ENCODE data around the gene MRPL17.

MRPL17 gene

DNA sequence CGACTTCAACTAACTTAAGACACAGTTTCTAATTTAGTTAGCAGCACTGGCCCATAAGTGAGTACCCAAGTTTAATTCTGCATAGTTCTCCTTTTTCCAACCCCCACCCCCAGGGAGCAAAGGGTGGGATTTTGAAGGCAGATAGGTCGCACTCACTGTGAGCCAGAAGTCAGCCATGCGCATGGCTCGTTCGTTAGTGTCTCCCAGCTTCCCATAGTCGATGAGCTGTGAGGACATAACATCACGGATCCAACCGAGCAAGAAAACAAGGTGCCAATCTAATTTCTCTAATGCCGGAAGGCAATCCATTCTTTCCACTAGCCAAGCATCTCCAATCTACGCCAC lies 577 bp downstream of the MRPL17 start:
- DNase-seq (ENCODE audit: low read depth in 2 of 2): no peak

DNA sequence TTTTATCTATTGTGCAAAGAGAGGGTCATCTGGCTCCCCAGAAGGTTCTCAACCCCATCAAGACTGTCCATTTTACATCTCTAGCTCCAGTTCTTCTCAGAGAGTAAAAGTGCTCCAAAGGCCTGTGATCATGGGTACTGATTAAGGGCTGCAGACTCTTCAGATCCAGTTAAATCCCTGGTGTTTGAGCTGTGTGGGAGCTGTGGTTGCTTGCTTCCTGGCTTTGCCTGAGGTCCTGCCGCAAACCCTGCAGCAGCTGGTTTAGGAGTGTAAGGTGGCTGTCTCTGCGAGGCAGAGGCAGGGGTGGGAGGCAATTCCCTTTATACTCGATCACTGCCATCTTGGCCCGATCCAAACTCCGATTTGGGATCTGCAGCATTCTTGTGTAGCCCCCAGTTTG lies 1.2 kb downstream of the MRPL17 start:
- DNase-seq (ENCODE audit: low read depth in 2 of 2): no peak

DNA sequence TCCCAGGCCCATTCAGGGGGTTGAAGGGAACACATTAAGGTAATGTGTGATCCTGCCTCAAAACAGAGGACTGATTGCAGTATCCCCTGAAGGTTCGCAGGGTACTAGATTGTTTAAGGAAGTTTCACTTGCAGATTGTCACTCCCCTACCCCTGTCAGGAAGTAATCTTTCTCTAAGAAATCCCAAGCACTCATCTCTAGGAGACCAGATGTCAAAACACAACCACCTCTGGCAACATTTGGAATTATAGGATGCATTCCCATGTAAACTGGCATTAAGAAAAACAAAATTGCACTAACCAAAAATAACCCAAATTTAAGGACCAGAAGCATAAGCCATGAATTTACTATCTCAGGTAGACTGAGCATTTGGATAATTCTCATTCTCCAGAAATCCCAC lies 1.6 kb downstream of the MRPL17 start:
- DNase-seq (ENCODE audit: low read depth in 2 of 2): no peak

DNA sequence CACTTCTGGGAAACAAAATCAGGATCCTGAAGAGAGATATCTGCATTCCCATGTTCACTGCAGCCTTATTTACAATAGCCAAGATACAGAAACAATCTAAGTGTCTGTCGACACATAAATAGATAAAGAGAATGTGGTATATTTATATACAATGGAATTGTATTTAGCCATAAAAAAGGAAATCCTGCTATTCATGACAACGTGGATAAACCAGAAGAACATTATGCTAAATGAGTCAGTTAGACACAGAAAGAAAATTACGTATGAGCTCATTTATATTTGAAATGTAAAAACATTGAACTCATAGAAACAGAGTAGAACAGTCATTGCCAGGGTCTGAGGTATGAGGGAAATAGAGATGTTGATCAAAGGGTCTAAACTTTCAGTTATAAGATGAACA lies 6.1 kb downstream of the MRPL17 start:
- DNase-seq (ENCODE audit: low read depth in 2 of 2): no peak

DNA sequence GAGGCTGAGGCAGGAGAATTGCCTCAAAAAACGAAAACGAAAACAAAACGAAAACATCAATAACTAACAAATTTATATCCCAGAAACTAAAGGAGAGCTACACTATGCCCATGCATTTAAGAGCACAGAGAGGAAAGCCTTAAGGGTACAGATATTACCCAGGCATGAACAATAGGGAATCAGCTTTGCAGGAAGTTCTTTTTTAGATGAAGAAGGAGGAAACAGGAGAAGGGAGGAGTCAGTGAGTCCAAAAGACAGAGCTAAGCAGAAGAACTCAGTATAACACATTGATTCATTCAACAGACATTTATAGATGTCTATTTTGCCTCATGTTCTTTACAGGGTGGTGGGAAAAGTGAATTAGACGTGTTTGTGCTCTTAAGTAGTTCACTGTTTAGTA lies 8.3 kb downstream of the MRPL17 start:
- no peak for DNase-seq (ENCODE audit: low read depth in 2 of 2)

DNA sequence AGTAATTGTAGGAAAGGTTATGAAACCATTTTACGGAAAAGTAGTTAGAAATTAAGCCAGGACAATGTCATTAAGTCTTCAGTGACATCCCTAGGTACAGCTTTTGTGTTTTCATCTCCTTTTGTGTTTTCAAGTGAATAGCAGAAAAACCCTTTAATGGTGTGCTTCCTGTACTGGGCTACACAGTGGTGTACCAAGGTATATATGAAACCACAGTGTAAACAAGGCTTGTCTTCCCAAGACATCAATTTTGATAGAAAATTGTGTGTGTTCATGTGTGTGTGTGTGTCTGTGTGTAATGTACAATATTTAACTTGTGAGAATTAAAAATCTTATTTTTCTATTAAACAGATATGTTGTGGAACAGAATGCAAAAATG lies 8.9 kb downstream of the MRPL17 start:
- no peak for DNase-seq (ENCODE audit: low read depth in 2 of 2)

DNA sequence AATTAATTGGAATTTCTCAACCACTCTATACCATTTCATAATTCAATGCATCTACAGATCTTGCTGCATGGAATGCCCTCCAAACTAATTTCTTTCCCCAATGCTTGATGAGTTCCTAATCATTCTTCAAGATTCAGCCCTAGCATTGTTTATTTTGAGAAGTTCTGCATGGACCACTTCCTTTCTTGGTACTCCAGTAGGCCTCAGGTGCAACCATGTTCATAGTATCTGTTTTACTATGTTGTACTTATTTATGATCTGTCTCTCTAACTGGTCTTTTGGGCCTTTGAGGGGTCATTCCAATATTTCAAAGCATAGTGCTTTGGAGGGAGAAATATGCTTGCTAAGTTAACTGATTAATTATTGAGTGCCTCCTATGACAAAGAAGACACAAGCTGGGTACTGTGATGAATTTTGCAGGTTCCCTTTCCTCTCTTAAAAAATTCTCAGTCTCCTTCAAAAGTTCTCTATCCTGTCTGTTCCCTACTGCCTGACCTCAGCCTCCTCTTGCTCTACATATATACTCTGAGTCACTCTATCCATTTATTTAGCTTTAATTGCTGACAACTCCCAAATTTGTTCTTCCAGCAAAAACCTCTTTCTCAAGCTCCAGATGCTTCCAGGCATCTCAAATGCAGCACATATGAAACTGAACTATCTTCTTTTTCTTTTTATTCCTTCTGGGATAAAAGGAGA lies 9.5 kb downstream of the MRPL17 start:
- no peak for DNase-seq (ENCODE audit: low read depth in 2 of 2)

DNA sequence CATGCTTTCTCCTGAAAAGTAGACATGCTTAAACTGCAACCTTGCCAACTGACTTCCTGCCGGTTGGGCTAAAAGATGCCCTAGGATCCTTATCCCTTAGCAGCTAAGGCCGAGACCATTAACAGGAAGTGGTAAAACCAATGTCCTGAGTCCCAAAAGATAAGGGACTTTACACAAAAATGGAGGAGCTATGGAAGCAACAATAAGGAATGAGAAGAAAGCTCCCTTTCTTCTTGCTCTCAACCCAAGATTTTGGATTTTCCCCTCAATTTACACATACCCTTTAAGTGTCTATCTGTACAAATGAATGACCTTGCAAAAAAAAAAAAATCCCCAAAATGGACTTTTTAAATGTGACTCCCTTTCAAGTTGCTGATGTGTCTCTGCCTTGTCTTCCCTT lies 11.1 kb downstream of the MRPL17 start:
- DNase-seq (ENCODE audit: low read depth in 2 of 2): no peak

DNA sequence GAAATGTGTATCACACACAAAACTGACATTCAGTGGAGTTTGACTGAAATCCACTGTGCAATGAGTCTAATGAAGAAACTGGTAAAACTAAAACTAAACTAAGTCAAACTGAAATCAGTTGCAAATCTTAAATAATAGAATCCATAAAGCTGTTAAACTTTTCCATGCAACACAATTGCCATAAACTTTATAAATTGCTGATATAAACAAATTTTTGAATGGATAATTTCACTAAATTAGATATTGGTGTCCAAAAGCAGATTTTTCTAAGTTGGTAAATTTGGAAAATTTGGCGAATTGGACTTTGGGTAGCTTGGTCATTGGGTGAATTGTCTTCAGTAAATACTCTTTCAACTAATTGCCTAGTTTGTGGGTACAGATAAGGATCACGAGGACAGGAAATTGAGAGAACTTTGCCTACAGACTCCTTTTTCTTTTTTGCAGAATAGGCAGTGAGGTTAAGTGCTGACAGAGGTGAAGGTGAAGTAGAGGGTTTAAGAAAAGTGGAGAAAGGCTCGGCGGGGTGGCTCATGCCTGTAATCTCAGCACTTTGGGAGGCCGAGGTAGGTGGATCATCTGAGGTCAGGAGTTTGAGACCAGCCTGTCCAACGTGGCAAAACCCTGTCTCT lies 12.8 kb downstream of the MRPL17 start:
- DNase-seq (ENCODE audit: low read depth in 2 of 2): no peak

DNA sequence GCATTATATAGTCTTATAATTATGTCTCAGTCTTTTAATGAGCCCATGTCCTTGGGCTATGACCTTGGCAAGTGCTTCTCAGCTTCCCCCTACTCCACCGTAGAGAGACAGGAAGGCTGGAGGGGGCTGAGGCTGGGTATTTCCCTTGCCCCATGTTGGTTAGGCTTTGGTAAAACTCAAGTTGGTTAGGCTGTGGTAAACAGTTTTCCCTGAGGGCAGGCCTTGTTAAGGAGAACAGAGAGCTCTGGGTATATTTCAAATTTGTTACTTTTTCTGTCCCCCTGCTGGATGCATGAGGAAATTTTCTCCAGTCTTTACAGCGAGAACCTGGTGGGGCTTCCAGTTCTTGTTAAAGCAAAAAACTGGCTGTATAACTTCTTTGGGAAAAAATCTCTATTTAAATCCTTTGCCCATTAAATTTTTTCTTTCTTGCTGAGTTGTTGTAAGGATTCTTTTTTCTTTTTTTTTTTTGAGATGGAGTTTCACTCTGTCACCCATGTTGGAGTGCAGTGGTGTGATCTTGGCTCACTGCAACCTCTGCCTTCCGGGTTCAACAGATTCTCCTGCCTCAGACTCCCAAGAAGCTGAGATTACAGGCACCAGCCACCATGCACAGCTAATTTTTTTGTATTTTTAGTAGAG lies 15.3 kb downstream of the MRPL17 start:
- DNase-seq (ENCODE audit: low read depth in 2 of 2): no peak

DNA sequence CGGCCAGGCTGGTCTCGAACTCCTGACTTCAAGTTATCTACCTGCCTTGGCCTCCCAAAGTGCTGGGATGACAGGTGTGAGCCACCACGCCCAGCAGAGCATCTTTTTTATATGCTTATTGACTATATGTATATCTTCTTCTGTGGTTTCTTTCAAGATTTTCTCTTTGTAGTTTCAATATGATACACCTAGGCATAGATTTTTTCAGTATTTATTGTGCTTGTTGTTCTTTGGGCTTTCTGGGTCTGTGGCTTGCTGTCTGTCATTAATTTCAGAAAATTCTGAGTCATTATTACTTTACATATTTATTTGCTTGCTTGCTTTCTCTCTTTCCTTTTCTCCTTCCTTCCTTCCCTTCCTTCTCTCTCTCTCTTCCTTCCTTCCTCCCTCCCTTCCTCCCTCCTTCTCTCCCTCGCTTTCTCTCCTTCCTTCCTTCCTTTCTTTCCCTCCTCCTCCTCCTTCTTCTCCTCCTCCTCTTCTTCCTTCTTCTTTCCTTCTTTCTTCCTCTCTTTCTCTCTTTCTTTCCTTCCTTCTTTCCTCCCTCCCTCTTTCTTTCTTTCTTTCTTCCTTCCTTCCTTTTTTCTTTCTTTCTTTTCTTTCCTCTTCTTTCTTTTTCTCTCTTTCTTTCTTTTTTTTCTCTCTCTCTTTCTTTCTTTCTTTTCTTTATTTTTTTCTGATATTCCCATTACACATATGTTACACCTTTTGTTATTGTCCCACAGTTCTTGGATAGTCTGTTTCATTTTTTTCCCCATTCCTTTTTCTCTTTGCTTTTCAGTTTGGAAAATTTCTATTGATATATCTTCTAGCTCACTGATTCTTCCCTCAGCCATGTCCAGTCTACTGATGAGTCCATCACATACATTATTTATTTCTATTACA lies 16.6 kb downstream of the MRPL17 start:
- DNase-seq (ENCODE audit: low read depth in 2 of 2): no peak

DNA sequence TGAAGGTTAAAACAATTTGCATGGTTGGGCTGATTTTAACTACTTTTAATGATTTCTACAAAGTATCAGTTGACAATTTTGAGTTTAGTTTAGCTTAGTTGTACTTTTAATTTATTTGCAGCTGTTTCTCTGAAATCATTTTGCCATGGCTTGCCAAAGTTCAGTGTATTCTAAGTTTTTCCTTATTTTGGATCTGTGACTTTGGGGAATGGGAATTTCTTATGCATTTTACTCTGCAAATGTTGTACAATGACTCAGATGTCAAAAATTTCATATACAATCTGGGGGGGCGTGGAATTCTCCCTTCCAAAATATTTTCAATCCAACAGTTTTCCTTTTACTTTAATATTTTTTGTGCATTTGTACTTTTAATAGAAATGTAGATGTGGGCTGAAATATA lies 18.6 kb downstream of the MRPL17 start:
- DNase-seq (ENCODE audit: low read depth in 2 of 2): no peak

DNA sequence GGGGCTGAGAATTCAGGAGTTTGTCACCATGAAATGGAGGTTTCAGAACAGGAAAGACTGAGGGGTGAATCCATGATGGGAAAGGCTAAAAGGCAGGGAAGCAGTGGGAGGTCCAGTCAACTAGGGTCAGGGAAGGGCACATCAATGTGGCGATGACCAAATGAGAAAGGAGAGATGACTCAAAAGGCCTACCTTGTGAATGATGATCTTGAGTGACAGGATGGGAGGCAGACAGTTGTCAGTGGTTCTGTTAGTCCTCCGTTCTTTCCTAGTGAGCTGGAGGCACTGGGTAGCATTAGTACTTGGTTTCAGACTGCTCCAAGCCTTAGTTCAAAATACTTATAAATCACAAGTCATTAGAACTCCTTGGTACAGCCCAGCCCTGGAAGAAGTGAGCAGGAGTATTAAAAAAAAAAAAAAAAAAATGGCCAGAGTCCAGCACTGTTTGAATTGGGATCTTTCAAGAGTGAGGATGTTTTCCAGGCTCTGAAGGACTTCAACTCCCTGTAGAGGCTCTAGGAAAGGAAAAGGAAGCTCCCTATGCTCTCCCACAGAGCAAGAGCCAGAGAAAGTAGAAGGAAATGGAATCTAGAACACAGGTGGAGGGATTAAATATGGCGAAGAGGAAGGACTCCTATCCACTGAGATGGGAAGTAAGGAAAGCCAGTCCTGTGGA lies 19.2 kb downstream of the MRPL17 start:
- DNase-seq (ENCODE audit: low read depth in 2 of 2): no peak

DNA sequence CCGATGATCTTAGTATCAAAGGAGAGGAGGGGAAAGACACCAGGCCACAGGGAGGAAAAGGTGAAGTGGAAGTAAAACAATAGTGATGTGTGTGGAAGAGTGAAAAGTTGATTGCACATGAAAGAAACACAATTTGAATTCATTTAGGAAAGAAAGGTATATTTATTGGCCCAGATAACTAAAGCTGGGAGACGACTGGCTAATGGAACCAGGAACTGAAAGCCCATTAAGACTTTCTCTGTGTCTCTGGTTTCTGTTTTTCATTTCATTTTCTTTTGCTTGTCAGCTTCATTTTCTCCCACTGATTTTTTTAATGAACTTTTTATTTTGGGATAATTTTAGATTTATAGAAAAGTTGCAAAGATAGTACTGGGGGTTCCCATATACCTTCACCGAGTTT lies 22.4 kb downstream of the MRPL17 start:
- DNase-seq (ENCODE audit: low read depth in 2 of 2): no peak

DNA sequence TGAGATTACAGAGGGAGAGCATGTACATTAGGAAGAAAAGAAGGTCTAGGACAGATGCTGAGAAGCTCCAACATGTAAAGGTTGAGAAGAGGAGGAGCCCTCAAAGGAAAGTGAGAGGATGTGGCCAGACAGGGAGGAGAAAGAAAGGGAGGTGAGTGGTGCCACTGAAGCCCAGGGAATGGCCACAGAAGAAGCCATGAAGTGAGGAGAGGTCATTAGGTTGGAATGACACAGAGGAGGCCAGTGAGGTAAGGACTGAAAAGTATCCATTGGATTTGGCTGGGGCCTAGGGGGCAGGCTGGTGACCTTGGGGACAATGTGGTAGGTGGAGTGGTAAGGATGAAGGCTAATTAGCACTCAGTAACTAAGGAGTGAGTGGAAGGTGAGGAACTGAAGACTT lies 24.5 kb downstream of the MRPL17 start:
- DNase-seq (ENCODE audit: low read depth in 2 of 2): no peak

DNA sequence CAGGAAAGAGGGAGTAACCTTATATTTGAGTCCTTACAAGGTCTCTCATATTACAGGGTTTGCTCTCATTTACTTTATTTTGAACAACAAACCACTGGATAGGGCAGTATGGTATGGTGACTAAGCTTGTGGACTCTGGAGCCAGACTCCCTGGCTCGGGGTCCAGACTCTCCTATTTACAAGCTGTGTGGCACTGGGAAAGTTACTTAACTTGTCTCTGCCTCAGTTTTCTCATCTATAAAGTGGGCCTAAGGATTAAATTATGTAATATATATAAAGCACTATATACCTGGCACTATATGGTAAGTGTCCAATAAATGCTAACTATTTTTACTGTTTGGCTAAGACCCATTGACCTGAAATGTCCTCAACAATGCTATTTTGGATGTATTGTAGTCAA lies 25.8 kb downstream of the MRPL17 start:
- no peak for DNase-seq (ENCODE audit: low read depth in 2 of 2)

DNA sequence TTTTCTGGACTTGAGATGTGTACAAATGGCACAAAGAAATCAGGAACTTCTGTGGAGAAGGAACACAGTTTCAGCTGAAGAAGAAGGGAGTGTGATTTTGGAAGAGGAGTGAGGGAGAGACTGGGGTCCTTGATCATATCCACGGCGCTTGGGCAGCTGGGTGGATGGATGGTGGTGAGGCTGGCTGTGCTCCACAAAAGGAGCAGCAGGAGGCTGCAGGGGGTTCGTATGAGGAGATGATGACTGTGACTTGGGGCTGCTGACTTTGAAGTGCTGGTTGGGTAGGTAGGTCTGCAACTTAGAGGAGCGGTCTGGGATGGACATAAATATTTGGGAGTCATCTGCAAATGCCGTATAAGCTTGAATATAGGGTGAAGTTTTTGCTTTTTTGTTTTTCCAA lies 26.2 kb downstream of the MRPL17 start:
- no peak for DNase-seq (ENCODE audit: low read depth in 2 of 2)

DNA sequence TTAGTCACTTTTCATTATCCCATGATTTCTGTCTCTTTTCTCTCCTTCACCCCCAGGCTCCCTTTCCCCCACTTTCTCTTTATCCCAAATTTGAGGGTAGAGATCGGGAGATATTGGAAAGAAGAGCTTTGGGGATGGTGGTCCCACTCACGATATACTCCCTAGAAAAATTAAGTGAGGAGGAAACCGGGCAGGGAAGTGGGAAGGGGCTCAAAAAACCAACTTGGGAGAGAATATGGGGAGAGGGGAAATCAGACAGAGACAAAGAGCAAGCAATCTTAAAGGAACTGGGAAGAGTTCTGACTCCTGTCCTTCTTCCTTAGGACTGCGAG lies 26.6 kb downstream of the MRPL17 start:
- DNase-seq (ENCODE audit: low read depth in 2 of 2): no peak

DNA sequence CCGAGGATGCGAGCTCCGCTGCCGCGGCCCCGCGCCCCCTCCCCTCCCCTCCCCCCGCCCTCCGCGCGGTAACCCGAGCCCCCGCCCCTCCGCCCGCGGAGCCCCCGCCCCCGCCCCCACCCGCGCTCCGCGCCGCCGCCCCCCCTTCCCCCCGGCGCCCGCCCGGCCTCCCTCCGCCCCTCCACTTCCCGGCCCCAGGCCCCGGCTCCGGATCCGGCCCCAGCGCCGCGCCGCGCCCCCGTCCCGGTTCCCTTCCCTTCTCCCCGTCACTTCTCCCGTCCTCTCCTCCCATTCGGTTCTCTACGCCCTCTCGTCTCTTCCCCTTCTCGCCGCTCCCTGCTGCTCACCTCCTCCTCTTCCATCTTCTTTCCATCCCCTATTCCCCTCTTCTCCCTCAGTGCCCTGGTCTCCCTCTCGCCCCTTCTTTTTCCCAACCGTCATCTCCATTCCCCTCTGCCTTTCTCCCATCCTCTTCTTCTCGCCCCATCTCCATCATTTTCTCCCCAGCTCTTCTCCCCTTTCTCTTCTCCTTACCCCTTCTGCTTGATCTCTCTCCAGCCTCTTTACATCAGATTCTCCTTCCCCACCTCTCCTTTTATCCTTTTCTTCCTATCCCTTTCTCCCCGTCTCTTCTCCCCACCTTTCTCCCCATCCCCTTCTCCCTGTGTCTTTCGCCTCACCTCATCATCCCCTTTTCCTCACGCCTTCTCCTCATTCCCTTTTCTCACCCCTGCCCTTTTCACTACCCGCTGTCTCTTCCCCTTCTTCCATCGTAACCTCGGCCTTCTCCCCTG lies 27.2 kb downstream of the MRPL17 start, which contains the start of gene DCHS1:
TSS of gene DCHS1 (minus strand) at position 20 of the 794 bp plus-strand sequence. CDS start 14,196 bp downstream, outside the sequence.
- no peak for DNase-seq (ENCODE audit: low read depth in 2 of 2)

DNA sequence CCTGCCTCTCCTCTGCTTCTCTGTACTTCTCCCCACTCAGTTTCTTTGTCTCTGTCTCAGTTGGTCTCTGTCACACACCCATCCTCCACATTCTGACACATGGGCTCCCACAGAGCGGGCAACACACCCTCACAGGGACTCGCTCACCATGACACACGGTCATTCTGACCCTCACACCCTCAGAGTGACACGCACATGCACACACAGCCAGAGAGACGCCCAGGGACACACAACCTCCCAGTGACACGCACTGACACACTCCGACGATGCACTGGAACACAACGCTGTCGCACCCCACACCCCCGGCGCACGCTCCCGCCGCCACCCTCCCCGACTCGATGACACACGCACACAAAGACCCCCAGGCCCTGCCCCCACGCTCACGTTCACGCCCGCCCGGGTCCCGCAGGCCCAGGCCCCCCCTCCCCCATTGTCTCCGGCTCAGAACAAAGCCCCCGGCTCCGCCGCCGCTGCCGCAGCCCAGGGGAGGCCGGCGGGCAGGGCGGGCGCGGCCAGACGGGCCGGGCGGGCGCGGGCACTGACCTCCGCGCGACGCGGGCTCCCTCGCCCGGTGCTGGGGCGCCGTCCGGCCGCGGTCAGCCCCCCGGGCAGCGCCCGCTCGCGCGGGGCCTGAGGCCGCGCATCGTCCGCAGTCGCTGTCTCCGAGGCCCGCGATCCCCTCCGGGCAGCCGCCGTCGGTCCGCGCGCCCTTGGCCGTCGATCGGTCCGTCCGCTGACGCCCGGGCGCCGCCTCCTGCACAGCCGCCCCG lies 27.9 kb downstream of the MRPL17 start:
- DNase-seq (ENCODE audit: low read depth in 2 of 2): no peak
